Glomerular endothelial cell (primary cell): ENCODE measurements around the gene BFAR. TPM values are rescaled to one million over a fixed set of nuclear protein-coding genes. Genes with fewer than 3 reads are reported as not detected.
A peak's percentile ranks its signal among the peaks of the same experiment; 100 is the strongest.
"Not testable (repeated sequence)": the region's sequence is repeated elsewhere in the genome, so short reads cannot be mapped to it uniquely, and the experiment has no call there.

Experiments used
- DNase-seq: peaks from one replicate; pipeline ENCODE4 v3.0.0-alpha.2; 2011; ENCODE audit warnings: low read depth, low spot score; ENCODE audit errors: extremely low read depth
- total RNA-seq: library from RNA; depleted of rRNA; stranded (reverse); fragments of >200 nt; gene quantifications from 2 replicates; pipeline ENCODE4 v1.2.3, GENCODE V29; 2015

BFAR gene
- total RNA-seq, 1 donor from 2014 or later, result 84.2 TPM

DNA sequence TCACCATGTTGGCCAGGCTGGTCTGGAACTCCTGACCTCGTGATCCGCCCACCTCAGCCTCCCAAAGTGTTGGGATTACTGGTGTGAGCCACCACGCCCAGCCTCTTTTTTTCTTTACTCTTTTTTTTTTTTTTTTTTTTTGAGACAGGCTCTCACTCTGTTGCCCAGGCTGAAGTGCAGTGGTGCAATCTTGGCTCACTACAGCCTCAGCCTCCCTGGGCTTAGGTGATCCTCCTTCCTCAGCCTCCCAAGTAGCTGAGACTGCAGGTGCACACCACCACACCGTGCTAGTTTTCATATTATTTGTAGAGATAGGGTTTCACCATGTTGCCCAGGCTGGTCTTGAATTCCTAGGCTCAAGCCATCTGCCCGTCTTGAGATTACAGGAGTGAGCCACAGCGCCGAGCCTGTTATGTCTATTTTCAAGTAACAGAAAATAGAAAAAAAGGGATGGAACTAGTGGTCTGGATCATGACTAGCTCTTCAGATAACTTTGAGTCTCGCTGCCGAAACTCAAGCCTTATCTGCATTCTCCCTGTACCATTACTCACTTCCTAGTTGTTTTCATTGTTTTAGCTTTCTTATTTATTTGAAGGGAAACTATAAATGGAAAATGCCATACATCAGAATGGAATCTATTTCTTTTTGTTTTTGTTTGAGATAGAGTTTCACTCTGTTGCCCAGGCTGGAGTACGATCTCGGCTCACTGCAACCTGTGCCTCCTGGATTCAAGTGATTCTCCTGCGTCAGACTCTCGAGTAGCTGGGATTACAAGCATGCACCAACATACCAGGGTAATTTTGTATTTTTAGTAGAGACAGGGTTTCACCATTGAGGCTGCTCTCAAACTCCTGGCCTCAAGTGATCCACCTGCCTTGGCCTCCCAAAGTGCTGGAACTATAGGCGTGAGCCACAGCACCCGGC lies 53.4 kb downstream of the BFAR start:
- peak; percentile 64 for DNase-seq

DNA sequence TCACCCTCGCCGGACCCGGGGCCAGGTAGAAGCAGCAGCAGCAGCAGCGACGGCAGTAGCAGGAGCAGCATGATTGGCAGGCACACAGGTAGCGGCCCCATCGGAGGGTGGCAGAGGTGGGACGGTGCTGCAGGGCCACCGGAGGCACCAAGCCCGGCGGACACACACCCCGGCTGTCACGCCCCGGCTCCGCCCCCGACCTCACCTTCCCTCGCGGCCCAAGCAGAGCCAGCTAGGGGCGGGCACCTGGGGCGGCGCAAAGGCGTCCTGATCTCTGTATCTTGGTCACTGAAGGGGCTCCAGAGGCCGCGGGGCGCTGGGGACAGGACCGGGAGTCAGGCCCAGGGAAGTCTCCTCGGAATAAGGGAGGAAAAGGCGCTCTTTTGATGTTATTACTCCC lies 61.4 kb downstream of the BFAR start, which contains the start of gene PLA2G10:
PLA2G10 (minus strand) TSS at position 180 of the 400 bp plus-strand sequence; CDS start at position 101, 79 bp downstream.
- DNase-seq, result not testable (repeated sequence)

DNA sequence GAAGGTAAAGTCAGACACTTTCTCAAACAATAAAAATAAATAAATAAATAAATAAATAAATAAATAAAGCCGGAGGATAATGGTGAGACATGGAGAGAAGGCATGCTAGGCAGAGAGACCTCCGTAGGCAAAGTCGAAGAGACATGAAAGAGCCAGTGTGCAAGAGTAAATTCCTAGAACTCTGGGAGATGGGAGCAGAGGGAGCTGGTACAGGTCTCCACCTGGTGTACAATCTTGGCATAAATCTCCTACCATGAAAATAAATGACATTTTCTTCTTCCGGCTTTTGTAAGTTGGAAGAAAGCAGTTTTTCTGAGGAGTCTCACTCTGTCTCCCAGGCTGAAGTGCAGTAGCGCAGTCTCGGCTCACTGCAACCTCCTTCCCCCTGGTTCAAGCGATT lies 69.1 kb downstream of the BFAR start:
- not testable (repeated sequence) for DNase-seq

DNA sequence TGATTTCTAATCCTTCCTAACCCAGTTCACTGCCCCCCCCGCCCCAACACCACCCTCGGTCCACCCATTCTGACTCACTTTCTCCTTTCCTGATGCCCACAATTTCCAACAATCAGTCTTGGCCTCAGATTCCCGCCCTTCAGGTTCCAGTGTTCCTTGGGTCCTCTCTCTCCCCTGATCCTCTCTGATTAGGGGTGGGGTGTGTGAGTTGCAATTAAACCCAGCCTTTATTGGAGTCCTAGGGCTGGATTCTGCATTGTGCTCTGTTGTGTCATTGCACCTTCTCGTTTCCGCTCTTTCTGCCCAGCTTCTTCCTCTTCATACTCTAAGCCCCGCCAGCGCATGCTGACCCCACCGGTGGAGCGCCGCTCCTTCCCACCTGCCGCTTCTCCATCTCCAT lies 69.9 kb downstream of the BFAR start:
- not testable (repeated sequence) for DNase-seq

DNA sequence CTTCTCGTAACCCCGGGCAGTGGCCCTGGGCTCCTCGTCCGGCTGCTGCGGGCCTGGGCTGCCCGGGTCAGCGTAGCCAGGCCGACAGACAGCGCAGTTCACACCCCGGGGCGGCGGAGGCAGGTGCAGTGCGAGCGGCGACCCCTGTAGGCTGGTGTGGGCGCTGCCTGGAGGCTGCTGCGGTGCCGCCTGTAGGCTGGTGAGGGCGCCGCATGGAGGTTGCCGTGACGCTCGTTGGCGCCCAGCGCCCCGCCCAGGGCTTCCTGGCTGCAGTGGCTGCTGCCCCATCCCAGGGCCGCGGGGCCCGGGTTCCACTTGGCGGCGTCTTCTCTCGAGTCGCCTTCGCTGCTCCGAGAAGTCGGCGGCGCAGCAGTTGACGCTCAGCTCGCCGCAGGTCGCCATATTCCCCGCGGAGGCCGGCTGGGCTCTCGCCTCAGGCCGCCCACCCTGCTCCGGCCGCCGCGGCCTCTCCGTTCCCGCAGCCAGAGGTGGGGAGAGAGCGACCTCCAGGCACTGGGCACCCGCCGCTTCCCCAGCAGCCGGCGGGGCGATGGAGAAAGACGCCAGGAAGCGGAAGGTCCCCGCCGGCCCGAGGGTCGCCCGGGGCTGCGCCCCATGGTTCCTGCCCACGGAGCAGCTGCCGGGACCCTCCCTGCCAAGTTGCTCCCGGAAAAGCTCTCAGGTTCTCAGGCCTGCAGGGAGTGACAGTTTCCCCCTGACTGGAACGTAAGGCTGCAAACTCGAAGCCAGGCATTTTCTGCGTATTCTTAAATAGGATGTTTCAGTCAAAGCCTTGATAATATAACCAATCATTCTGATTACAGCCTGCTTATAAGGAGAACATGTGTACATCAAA lies 70.6 kb downstream of the BFAR start, which contains the start of gene NPIPA3:
NPIPA3 (plus strand) TSS at position 256 of the 856 bp plus-strand sequence. CDS start 5,533 bp downstream, outside the sequence.
- DNase-seq, result not testable (repeated sequence)

Other genes starting within 250 kb of the BFAR start
- 21.6 and 24.6 TPM in 2 replicates for gene PARN, start 2.7 kb upstream of the BFAR start, total RNA-seq
- gene PLA2G10, start 61.4 kb downstream of the BFAR start, total RNA-seq, result not detected in 2 replicates
- 0.73 and 4.0 TPM in 2 replicates for gene NPIPA3, start 70.5 kb downstream of the BFAR start, total RNA-seq
- 0.47 and 5.0 TPM in 2 replicates for gene NPIPA2, start 109.6 kb downstream of the BFAR start, total RNA-seq
- 152 and 196 TPM in 2 replicates for gene NOMO1, start 200.8 kb downstream of the BFAR start, total RNA-seq